ENCODE results near the gene SNX27. TPM values are rescaled to one million over a fixed set of nuclear protein-coding genes. Genes with fewer than 3 reads are reported as not detected.

The SNX27 gene
- total and polyA plus RNA-seq, 10 of the 15 experiments (the other 5 are each of a cell fraction or from before 2014, with no cell fraction given): 3.8 to 21.8 (median 12.5) TPM

DNA sequence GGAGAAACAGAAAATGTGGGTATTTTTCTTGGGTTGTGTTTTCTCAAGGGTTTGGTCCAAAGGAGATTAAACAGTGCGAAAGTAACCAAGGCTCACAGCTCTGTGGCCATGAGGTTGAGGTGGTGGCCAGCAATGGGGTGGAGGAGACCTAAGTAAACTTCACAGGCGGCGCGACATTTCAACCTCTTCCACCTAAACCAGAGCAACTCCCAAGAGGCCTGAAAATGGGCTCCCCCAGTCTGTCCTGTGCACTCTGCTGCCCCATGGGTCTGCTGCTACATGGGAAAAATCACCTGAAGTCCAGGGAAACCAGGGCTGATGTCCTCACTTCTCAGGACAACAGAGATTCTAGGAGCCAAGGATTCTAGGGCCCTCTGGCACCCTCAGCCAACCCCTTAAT, 92.4 kb downstream of the SNX27 start:
- no peak overlapping the region for H2AFZ ChIP-seq (ENCODE audit: control insufficient read depth, low read depth, low read length)
- ATAC-seq (no peak), FAIRE-seq (no peak), DNase-seq (ENCODE audit: low read depth, low spot score) (no peak)
- no peak overlapping the region for H3K27ac ChIP-seq (ENCODE audit: control insufficient read depth, insufficient read depth)
- no peak overlapping the region for H3K4me3 ChIP-seq
- ChIA-PET RAD21 (ENCODE audit: unreplicated experiment) (no interaction called here), POLR2A (no interaction called here), CTCF (no interaction called here), SMC1A (ENCODE audit: uncharacterized antibody, unreplicated experiment) (interaction anchor here (0.6 kb wide), 1 partner anchor 155 kb away, joined by 4 read pairs; no protein-coding TSS in a partner anchor)
- no peak overlapping the region for H3K9ac ChIP-seq (ENCODE audit: control insufficient read depth, insufficient read depth, low read length)
- no peaks in the 10 kb centered on the region for H3K79me2 ChIP-seq (ENCODE audit: control insufficient read depth, insufficient read depth, low read length)
- WGBS (ENCODE audit: insufficient coverage, insufficient replicate concordance, low lambda C conversion rate, missing lambda C conversion rate): 96% methylated on average over 4 of the region's 4 CpGs
- no peak for TF ChIP-seq PBX3 (IDR thresholded peaks at IDR 0.05; ENCODE audit: insufficient replicate concordance, low read depth, low read length)
- no peak for TF ChIP-seq PML (IDR thresholded peaks at IDR 0.05; ENCODE audit: low read length)
- no peak for TF ChIP-seq ZSCAN29 (IDR thresholded peaks at IDR 0.05)
- TF ChIP-seq RUNX3 (IDR thresholded peaks at IDR 0.05; ENCODE audit: low read length): no peak
- no peak for TF ChIP-seq RELA (IDR thresholded peaks at IDR 0.05; ENCODE audit: borderline replicate concordance, partially characterized antibody)
- TF ChIP-seq CREB1 (IDR thresholded peaks at IDR 0.05; ENCODE audit: low read depth): no peak
- TF ChIP-seq TCF12 (IDR thresholded peaks at IDR 0.05; ENCODE audit: low read depth, low read length): no peak
- TF ChIP-seq, protein P1, sequence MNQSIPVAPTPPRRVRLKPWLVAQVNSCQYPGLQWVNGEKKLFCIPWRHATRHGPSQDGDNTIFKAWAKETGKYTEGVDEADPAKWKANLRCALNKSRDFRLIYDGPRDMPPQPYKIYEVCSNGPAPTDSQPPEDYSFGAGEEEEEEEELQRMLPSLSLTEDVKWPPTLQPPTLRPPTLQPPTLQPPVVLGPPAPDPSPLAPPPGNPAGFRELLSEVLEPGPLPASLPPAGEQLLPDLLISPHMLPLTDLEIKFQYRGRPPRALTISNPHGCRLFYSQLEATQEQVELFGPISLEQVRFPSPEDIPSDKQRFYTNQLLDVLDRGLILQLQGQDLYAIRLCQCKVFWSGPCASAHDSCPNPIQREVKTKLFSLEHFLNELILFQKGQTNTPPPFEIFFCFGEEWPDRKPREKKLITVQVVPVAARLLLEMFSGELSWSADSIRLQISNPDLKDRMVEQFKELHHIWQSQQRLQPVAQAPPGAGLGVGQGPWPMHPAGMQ (IDR thresholded peaks at IDR 0.05; ENCODE audit: borderline replicate concordance): no peak
- no peak for TF ChIP-seq STAT3 (IDR thresholded peaks at IDR 0.05; ENCODE audit: low read depth, low read length)
- no peak for TF ChIP-seq KAT2A (conservative IDR thresholded peaks at IDR 0.05; ENCODE audit: control insufficient read depth, low read depth, low read length)
- TF ChIP-seq ZNF274 (IDR thresholded peaks at IDR 0.05; ENCODE audit: insufficient read depth, insufficient read length): no peak
- no peak for TF ChIP-seq EZH2 (IDR thresholded peaks at IDR 0.05; ENCODE audit: borderline replicate concordance, control insufficient read depth, low read depth, low read length)
- no peak for TF ChIP-seq ZZZ3 (IDR thresholded peaks at IDR 0.05; ENCODE audit: control insufficient read depth, insufficient read length, low read depth)
- no peak for TF ChIP-seq IKZF2 (IDR thresholded peaks at IDR 0.05)
- no peaks in the 10 kb centered on the region for H4K20me1 ChIP-seq (ENCODE audit: control insufficient read depth, insufficient read depth)
- in situ Hi-C loops (cut with MboI): no loop called here
- intact Hi-C loops (cut with micrococcal nuclease; ENCODE audit: unreplicated experiment): no loop called here
- no peaks in the 10 kb centered on the region for H3K9me3 ChIP-seq (replicated peaks; ENCODE audit: control insufficient read depth, insufficient read depth, low read length)
- no peaks in the 10 kb centered on the region for H3K27me3 ChIP-seq (replicated peaks in 1 of 2; ENCODE audit: control insufficient read depth in 2 of 2, insufficient read depth in 2 of 2, low read length in 1 of 2)
- no peaks in the 10 kb centered on the region; a peak in 1 of 4 replicates for H3K36me3 ChIP-seq (ENCODE audit: control insufficient read depth in 2 of 2, insufficient read depth in 2 of 2, low read length in 1 of 2)
- H3K4me2 ChIP-seq (ENCODE audit: control insufficient read depth, insufficient read depth): no peak overlapping the region
- no peaks in the 10 kb centered on the region for H3K4me1 ChIP-seq (ENCODE audit: control insufficient read depth, insufficient read depth, low read length)
- BruUV-seq (replicated peaks): no TSS peak
